HUES48 (cell line): Measurements from ENCODE around the gene FHL3.
A peak's percentile ranks its signal among the peaks of the same experiment; 100 is the strongest.
"Not testable (repeated sequence)": the region's sequence is repeated elsewhere in the genome, so short reads cannot be mapped to it uniquely, and the experiment has no call there.

Source experiments
- H3K27ac ChIP-seq: one replicate; pipeline ENCODE4 v1.7.0; 2013; ENCODE audit warnings: low read depth, low read length, inconsistent platforms
- H3K27me3 ChIP-seq: 2 replicates; pipeline ENCODE4 v1.6.1; 2013; ENCODE audit warnings: mild to moderate bottlenecking, low read length; ENCODE audit not compliant: control insufficient read depth, insufficient read depth
- H3K36me3 ChIP-seq: 2 replicates; pipeline ENCODE4 v1.6.1; 2013; ENCODE audit warnings: low read length; ENCODE audit not compliant: control insufficient read depth, insufficient read depth
- H3K4me1 ChIP-seq: 2 replicates; pipeline ENCODE4 v1.6.1; 2013; ENCODE audit warnings: mild to moderate bottlenecking, low read length; ENCODE audit not compliant: control insufficient read depth, insufficient read depth
- H3K4me3 ChIP-seq: 2 replicates; pipeline ENCODE4 v1.5.1; 2013; ENCODE audit warnings: mild to moderate bottlenecking, low read depth, low read length
- H3K9ac ChIP-seq: 2 replicates; pipeline ENCODE4 v1.6.1; 2013; ENCODE audit warnings: mild to moderate bottlenecking, low read depth, low read length, moderate library complexity
- H3K9me3 ChIP-seq: 2 replicates; pipeline ENCODE4 v1.6.1; 2013; ENCODE audit warnings: low read length; ENCODE audit not compliant: control insufficient read depth, insufficient read depth

FHL3 gene

GRCh38 chr1:38045401-38046332 lies 40.4 kb upstream of the FHL3 start:
- Histone ChIP-seq H3K9ac (no peak overlapping the region), H3K9me3 (no peaks in the 10 kb centered on the region), H3K4me3 (peak overlapping the region; percentile 66), H3K27me3 (peaks cover 76% of the 10 kb centered on the region), H3K27ac (no peak overlapping the region), H3K4me1 (peaks cover 6% of the 10 kb centered on the region; the same call in 1 of the 2 replicates), H3K36me3 (0 out of 2 replicates have a peak, but pooled peaks cover 8% of the 10 kb centered on the region)

GRCh38 chr1:38044221-38045215 lies 39.2 kb upstream of the FHL3 start:
- 0 out of 2 replicates have a peak, but pooled peaks cover 8% of the 10 kb centered on the region for H3K36me3 ChIP-seq
- H3K9me3 ChIP-seq, result no peaks in the 10 kb centered on the region
- H3K9ac ChIP-seq, result no peak overlapping the region
- peaks cover 75% of the 10 kb centered on the region for H3K27me3 ChIP-seq
- H3K4me3 ChIP-seq, result peak overlapping the region; percentile 66
- H3K27ac ChIP-seq, result no peak overlapping the region
- peaks cover 6% of the 10 kb centered on the region; the same call in 1 of the 2 replicates for H3K4me1 ChIP-seq

GRCh38 chr1:38043036-38043747 lies 37.9 kb upstream of the FHL3 start:
- peaks cover 62% of the 10 kb centered on the region for H3K27me3 ChIP-seq
- peaks cover 4% of the 10 kb centered on the region; the same call in 1 of the 2 replicates for H3K4me1 ChIP-seq
- H3K27ac ChIP-seq, result no peak overlapping the region
- H3K9ac ChIP-seq, result no peak overlapping the region
- H3K4me3 ChIP-seq, result peak overlapping the region; percentile 66
- H3K9me3 ChIP-seq, result no peaks in the 10 kb centered on the region
- H3K36me3 ChIP-seq, result 0 out of 2 replicates have a peak, but pooled peaks cover 8% of the 10 kb centered on the region

GRCh38 chr1:38041936-38042834 lies 36.9 kb upstream of the FHL3 start:
- H3K4me1 ChIP-seq, result no peaks in the 10 kb centered on the region; the same call in 1 of the 2 replicates
- H3K27me3 ChIP-seq, result peaks cover 52% of the 10 kb centered on the region
- 0 out of 2 replicates have a peak, but pooled peaks cover 8% of the 10 kb centered on the region for H3K36me3 ChIP-seq
- H3K4me3 ChIP-seq, result no peak overlapping the region
- H3K9me3 ChIP-seq, result no peaks in the 10 kb centered on the region
- H3K27ac ChIP-seq, result no peak overlapping the region
- no peak overlapping the region for H3K9ac ChIP-seq

GRCh38 chr1:38039331-38040088 lies 34.2 kb upstream of the FHL3 start:
- no peak overlapping the region for H3K9ac ChIP-seq
- peaks cover 31% of the 10 kb centered on the region for H3K27me3 ChIP-seq
- H3K27ac ChIP-seq, result no peak overlapping the region
- no peaks in the 10 kb centered on the region for H3K9me3 ChIP-seq
- no peaks in the 10 kb centered on the region; the same call in 1 of the 2 replicates for H3K4me1 ChIP-seq
- H3K36me3 ChIP-seq, result 0 out of 2 replicates have a peak, but pooled peaks cover 8% of the 10 kb centered on the region
- H3K4me3 ChIP-seq, result no peak overlapping the region

- no peaks in the 10 kb centered on the region; the same call in 1 of the 2 replicates for H3K4me1 ChIP-seq
- 0 out of 2 replicates have a peak, but pooled peaks cover 8% of the 10 kb centered on the region for H3K36me3 ChIP-seq
- no peak overlapping the region for H3K4me3 ChIP-seq
- no peaks in the 10 kb centered on the region for H3K9me3 ChIP-seq
- no peak overlapping the region for H3K9ac ChIP-seq
- peaks cover 24% of the 10 kb centered on the region for H3K27me3 ChIP-seq
- no peak overlapping the region for H3K27ac ChIP-seq
Measured at GRCh38 chr1:38038861-38039260, 33.5 kb upstream of the FHL3 start.

- H3K9me3 ChIP-seq, result no peaks in the 10 kb centered on the region
Measured at GRCh38 chr1:38037221-38037939, 32.1 kb upstream of the FHL3 start.

GRCh38 chr1:38034871-38035270 lies 29.6 kb upstream of the FHL3 start:
- Histone ChIP-seq H3K4me1 (peaks cover 8% of the 10 kb centered on the region), H3K27me3 (no peaks in the 10 kb centered on the region), H3K9ac (no peak overlapping the region), H3K27ac (no peak overlapping the region), H3K36me3 (no peaks in the 10 kb centered on the region), H3K4me3 (no peak overlapping the region), H3K9me3 (no peaks in the 10 kb centered on the region)

More at GRCh38 chr1:38037221-38037939, 32.1 kb upstream of the FHL3 start:
- no peaks in the 10 kb centered on the region; the same call in 1 of the 2 replicates for H3K4me1 ChIP-seq
- H3K36me3 ChIP-seq, result no peaks in the 10 kb centered on the region
- peaks cover 9% of the 10 kb centered on the region; the same call in 1 of the 2 replicates for H3K27me3 ChIP-seq
- H3K4me3 ChIP-seq, result no peak overlapping the region
- H3K9ac ChIP-seq, result no peak overlapping the region
- no peak overlapping the region for H3K27ac ChIP-seq

- H3K27ac ChIP-seq, H3K36me3 ChIP-seq, H3K27me3 ChIP-seq, H3K9me3 ChIP-seq, H3K4me3 ChIP-seq, H3K9ac ChIP-seq: not testable (repeated sequence)
- H3K4me1 ChIP-seq, result peaks cover 26% of the 10 kb centered on the region
Measured at GRCh38 chr1:38032992-38033391, 27.7 kb upstream of the FHL3 start.
